NCI-H2227 treated with DMSO at 0.1 percent for 48 hours (cell line): Measurements from ENCODE around the gene DNMT1.

Experiments used
- DNase-seq: peaks from one replicate; lab custom pipeline; 2025; lab: John Stamatoyannopoulos, UW

DNMT1 gene

GRCh38 chr19:10141479-10141878 is 53.3 kb downstream of the DNMT1 start:
- no peak for DNase-seq

GRCh38 chr19:10139952-10140351 is 54.8 kb downstream of the DNMT1 start:
- DNase-seq: no peak

GRCh38 chr19:10138879-10139795 is 55.6 kb downstream of the DNMT1 start:
- no peak for DNase-seq

- DNase-seq: no peak
These were observed 56.7 kb downstream of the DNMT1 start for GRCh38 chr19:10137751-10138682.

- DNase-seq: no peak
These were observed 57.8 kb downstream of the DNMT1 start for GRCh38 chr19:10136936-10137335.

- DNase-seq: no peak
These were observed 59.0 kb downstream of the DNMT1 start for GRCh38 chr19:10135551-10136334.

GRCh38 chr19:10134040-10134439 is 60.7 kb downstream of the DNMT1 start:
- DNase-seq: no peak

- no peak for DNase-seq
These were observed 61.2 kb downstream of the DNMT1 start for GRCh38 chr19:10133596-10133995.

- no peak for DNase-seq
These were observed 61.8 kb downstream of the DNMT1 start for GRCh38 chr19:10132905-10133304.

- no peak for DNase-seq
These were observed 68.5 kb downstream of the DNMT1 start for GRCh38 chr19:10126213-10126639.

GRCh38 chr19:10124429-10124828 is 70.3 kb downstream of the DNMT1 start:
- DNase-seq: no peak

- DNase-seq: no peak
These were observed 72.7 kb downstream of the DNMT1 start for GRCh38 chr19:10122045-10122444.

GRCh38 chr19:10120538-10121189 is 74.1 kb downstream of the DNMT1 start:
- DNase-seq: no peak

GRCh38 chr19:10118960-10119359 is 75.8 kb downstream of the DNMT1 start:
- DNase-seq: no peak

- DNase-seq: no peak
These were observed 77.7 kb downstream of the DNMT1 start for GRCh38 chr19:10116866-10117616.

- no peak for DNase-seq
These were observed 78.5 kb downstream of the DNMT1 start for GRCh38 chr19:10116085-10116865.

GRCh38 chr19:10115392-10116084 is 79.2 kb downstream of the DNMT1 start:
- DNase-seq: no peak

- DNase-seq: no peak
These were observed 79.9 kb downstream of the DNMT1 start for GRCh38 chr19:10114651-10115391.
